B cell (primary cell): ENCODE measurements around the gene OCA2.

ENCODE experiments used
- CTCF ChIP-seq: fragments of 200-600 bp; IDR thresholded peaks from one replicate; pipeline ENCODE4 v1.8.0; 2022; ENCODE audit warnings: antibody characterized with exemption, mild to moderate bottlenecking
- EZH2 ChIP-seq: IDR thresholded peaks from 2 replicates; pipeline ENCODE4 v1.6.1; 2012; ENCODE audit warnings: borderline replicate concordance, low read depth, mild to moderate bottlenecking, moderate library complexity, low read length; ENCODE audit not compliant: insufficient read depth, poor library complexity, severe bottlenecking

DNA sequence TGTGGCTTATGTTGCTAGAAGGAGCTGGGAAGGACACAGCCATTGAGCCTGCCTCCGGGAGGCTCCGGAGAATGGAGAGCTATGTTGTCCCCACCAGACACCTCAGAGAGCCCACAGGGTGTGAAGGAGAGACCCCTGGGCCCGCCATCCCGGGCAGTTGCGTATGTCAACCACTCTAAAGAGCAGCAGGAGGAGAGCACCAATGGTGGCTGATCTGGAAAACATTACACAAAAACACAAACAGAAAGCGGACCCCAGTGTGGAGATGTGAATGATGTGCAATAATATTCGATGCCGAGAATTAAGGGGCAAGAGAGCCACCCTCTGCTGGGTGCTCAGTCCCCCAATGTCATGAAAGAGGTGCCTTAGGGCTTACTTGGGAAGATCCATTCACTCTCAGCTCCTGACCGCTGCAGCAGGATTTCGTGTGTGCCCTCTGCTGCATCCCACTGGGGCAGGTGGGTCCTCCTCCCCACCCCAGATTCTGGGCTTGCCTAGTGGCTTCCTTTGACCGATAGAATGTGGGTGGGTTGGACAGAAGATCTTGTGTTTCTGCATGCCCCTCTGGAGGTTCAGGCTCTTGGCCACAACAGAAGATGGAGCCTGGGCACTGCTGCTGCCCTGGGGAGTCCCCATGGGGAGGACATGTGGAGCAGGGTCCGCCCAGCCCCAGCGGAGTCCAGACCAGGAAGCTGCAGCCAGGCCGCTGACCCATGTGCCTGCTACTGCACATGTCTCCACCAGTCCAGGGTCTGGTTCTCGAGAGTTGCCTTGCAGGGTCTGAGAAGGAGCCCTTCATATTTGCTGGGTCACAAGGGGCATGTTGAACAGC is 245.3 kb downstream of the OCA2 start:
- TF ChIP-seq CTCF (no peak), EZH2 (no peak)
